HG03139 (cell line): ENCODE measurements around the gene ASF1B.
"Not testable (repeated sequence)": the region's sequence is repeated elsewhere in the genome, so short reads cannot be mapped to it uniquely, and the experiment has no call there.

Experiments used
- ATAC-seq: cut with Tn5 transposase; IDR thresholded peaks from one replicate; pipeline ENCODE4 v1.9.1; 2021; ENCODE audit not compliant: unreplicated experiment

Gene ASF1B

DNA sequence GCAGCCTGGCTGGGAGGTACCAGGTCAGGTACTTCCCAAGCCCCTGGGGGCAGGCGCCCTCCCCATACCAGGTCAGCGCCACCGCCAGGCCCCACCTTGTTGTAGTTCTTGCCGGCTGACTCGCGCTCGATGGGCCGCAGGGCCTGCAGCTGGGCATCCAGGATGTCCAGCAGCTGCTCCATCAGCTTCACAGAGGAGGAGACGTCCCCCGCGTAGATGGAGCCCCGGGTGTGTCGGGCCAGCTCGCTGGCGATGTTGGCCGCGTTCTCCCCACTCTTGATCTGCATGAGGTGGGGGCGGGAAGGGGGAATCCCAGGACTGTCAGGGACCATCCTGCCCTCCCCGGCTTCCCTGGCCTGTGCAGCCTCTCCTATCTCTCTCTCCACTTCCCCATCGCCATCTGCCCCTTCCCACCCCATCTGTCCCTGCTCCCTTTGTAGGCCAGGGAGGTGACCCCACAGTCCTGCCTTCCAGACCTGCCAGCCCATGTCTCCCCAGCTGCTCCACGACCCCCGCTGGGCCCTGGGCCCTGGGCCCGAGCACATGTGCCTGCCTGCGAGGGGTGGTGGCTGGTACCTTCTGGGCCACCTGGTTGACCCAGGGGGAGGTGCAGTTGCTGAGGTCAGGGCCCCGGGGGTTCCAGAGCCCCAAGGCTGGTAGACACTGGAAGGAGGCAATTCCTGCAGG is 23.8 kb upstream of the ASF1B start:
- no peak for ATAC-seq

DNA sequence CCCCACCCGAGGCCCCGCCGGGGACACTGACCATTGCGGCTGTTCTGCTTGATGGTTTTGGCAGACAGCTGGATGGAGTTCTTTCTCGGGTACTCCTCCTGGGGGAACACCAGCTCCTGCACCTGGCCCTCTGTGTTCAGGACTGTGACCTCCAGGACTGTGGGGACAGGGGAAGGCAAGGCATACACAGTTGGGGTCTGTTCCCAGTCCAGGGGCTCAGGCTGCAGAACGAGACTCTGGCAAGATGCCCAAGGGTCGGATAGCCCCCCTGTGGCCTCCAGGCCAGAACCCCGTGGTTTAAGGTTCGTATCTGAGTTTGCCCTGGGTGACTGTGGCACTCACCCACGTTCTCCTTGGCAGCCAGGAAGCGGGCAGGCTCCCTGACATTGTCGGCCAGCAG is 22.7 kb upstream of the ASF1B start:
- no peak for ATAC-seq

DNA sequence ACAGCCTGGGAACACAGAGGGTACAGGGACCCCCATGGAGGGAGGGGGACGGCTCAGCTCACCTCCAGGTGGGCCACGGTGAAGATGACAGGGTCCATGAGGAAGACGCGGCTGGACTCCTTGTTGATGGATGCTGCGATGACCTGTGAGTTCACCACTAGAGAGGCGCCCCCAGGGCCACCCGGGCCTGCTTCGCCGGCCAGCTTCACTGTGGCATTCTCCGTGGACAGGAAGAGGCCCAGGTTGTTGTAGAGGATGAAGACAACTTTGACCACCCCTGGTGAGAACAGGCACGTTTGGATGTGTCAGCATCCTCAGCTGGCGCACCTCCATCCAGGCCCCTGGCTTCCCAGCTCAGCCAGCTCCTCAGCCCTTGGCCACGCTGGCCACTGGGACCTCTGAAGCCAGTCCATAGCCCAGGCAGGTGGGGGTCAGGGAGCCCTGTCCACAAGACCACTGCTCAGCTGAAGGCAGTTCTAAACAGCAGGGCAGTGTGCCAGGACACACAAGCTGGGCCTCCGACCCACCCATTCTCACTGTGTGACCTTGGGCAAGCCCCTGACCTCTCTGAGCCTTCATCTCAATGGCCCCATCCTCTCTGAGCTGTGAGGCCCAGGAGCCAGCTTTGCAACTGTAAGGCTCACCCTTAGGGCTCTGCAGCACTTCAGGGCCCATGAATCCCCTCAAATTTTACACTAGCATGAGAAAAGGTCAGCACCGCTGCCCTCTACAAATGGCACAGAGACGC is 22.1 kb upstream of the ASF1B start:
- no peak for ATAC-seq

DNA sequence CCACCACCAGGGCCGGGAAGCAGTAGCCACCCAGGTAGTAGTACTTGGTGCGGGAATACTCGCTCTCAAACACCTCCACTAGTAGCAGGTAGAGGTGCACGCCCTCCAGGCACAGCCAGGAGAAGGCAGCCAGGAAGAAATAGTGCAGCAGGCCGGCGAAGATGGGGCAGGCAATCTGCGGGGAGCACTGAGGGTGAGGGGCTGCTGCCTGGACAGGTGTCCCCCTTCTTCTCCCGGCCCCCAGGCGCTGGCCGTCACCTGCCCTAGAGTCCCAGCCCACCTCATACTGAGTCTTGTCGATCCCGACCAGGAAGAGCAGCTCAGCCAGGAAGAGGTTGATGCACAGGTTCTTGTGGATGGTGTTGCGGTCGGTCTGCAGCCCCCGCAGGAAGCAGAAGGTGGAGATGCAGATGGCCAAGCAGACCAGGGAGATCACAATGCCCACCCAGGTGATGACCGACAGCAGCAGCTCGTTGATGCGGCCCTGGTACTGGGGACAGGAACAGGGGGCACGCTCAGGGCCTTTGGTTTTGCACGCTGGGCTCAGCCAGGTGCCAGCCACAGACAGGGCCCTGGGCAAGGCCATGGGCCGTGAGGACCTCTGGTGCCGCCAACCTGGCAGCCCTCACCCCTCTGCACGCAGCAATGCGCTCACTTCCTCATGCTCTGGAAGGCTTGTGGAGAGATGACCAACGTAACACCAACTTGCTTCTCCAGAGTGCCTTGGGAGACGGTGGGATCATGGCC is 20.8 kb upstream of the ASF1B start:
- no peak for ATAC-seq

GRCh38 chr19:14156122-14156521 is 19.7 kb upstream of the ASF1B start:
- ATAC-seq = no peak

DNA sequence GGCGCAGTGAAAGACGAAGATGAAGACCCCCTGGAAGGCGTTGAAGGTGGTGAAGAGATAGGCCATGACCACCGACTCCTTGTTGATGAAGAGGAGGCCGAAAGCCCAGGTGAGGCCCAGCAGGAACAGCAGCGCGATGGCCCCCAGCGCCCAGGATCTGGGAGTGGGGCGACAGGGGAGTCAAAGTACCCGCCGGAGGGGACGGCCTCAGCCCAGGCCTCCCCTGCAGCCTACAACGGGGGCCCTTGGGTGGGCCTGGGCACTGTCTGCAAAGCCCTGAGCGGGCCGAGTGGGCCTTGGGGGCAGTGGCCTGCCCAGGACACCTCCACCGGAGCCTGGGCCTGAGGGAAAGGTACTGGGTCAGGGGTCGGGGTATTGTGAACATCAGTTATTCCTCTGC is 19.0 kb upstream of the ASF1B start:
- ATAC-seq = no peak

GRCh38 chr19:14152713-14153112 is 16.3 kb upstream of the ASF1B start:
- no peak for ATAC-seq

DNA sequence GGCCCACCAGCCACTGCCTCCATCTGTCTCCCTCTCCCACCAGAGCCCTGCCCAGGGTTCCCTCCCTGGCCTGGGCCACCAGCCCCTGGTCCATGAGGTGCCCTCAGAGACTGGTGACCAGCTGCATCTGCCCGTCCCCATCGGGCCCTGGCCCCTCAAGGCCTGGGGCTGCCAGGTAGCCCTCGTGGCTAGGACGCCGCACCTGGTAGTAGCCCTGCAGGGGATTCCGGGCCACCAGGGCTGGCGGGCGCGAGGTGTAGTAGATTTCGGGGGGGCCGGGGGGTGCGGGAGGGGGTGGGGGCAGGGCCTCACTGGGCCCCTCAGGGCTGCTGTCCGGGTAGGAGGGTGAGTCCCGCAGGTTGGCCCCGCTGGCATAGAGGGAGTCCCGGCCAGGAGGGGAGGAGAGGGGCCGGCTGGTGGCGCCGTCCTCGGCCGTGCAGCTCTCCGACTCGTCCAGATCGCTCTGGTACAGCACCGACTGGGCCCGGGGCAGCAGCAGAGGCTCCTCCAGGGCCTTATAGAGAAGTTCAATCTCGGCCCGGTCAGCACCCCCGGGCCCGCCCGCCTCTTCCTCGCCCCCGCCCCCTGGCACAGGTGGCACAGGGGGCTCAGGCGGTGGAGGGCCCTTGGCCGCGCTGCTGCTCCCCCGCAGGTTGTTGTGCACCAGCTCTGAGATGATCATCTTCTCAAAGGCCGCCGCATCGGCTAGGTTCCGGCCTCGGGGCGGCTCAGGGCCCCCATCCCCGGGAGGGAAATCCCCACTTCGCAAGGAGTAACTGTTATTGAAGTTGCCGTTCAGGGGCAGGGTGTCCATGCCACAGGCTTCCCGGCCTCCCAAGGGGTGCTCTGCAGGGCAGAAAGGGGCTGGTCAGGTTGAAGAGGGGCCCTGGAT is 14.6 kb upstream of the ASF1B start:
- ATAC-seq = no peak

- ATAC-seq = no peak
Measured at GRCh38 chr19:14150041-14150769, 13.8 kb upstream of the ASF1B start.

GRCh38 chr19:14149509-14149994 is 13.2 kb upstream of the ASF1B start:
- ATAC-seq = no peak

DNA sequence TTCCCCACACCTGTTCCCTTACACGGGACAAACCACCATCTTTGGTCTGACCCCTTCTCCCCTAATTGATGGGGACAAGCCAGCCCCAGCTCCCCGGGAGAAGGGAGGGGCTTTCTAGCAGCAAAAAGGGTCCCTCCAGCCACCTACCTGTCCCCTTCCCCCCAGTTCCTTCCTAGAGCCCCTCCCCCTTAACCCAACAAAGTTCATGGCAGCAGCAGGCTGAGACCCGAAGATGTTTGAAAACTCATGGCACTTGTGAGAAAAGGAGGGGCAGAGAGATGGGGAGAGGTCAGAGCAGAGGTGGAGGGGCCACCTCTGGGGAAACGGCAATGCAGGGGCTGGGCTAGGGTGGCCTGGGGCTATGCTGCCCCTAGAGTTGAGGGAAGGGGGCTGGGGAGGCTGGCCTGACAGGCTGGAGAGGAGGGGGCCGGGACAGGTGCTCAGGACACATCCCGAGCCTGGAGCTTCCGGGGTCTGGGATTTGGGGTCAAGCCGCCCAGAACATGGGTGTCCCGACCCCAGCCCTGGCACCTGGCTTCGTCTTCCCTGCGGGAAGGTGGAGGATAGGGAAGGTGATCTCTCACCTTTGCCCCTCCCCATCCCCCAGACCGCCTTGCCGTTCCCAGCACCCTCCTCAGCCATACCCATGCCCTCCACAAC is 12.5 kb upstream of the ASF1B start:
- ATAC-seq = no peak

DNA sequence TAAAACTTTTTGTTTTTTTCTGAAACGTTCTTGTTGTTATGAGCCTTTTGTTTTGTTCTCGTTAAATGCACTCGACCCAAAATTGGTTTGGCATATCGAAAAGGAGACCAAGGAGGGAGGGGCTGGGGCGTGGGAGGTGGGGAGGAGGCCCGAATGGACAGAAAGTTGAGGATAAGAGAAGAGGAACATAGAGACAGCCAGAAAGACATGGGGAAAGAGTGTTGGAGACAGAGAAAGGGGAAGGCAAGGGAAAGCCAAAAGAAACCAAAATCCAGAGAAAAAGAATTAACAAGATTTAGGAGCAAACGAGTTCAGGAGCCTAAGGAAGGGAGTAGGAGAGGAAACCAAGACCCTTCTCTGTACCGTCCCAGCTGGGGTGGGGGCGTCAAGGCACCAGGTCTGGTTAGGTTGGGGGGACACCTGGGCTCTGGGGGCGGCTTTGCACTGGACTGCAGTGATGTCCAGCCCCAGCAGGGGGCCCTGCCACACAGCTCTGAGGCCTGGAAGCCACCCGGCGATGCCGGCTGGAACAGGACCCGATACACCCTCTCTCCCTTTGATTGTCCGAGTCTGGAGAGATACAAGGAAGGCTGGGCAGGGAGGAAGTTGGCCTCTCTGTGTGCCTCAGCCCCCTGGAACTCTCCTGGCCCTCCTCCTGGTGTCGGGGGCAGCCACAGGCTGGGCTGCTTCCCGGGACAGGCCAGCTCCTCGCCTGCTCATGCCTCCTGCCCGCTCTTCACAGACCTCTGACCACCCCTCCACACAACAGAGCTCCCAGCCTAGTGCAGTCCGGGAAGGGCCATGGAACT is 11.6 kb upstream of the ASF1B start:
- no peak for ATAC-seq

GRCh38 chr19:14146789-14147216 is 10.4 kb upstream of the ASF1B start:
- no peak for ATAC-seq

- not testable (repeated sequence) for ATAC-seq
Measured at GRCh38 chr19:14146169-14146568, 9.8 kb upstream of the ASF1B start.

DNA sequence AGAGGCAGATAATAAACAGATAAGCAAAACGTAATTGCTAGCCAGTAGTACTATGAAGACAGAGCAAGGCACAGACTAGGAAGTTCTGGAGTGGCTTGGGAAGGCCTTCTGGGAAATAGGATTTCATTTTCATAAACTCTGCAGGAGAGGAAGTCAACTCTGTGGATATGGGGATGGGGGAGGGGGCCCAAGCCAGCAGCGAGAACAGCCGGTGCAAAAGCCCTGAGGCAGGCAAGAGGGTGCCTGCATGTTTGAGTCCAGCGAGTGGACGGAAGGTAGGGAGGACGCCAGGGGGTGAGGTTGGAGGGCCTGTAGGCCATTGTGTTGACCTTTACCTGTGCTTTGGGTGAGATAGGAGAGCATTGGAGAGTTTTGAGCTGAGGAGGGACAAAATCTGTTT is 9.0 kb upstream of the ASF1B start:
- ATAC-seq = no peak

DNA sequence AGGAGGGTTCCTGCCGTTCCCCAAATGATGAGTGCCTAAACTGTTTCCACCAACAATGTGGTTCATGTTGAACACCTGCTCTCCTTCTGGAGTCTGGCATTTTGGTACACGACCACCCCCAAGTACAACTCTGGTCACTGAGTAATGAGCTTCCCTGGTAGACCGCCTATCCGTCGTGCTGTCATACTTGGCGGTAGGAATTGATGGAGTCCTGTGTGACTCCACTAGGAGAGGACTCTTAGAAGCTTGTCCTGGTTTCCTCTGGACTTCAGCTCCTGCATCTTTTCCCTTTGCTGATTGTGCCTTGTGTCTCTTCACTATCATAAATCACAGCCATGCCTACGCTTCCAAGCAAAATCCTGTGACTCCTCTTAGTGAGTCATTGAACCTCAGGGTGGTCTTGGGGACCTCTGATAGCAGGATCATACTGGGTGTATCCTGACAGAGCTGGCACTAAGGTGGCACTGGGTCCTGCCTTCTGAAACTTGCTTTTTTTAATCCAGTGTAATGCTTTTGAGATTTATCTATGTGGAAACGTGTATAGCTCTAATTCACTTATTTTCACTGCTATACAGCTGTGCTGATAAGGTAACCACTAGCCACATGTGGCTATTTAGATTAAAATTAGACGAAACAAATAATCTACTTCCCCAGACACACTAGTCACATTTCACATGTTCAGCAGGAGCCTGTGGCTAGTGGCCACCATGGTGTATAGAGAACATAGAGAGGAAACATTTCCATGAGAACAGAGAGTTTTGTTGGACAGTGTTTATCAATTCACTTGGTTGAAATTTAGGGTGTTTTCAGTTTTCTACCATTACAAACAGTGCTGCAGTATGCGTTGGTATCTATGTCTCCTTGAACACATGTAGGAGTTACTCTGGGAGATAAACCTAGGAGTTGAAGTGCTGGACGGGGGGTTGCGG is 6.1 kb upstream of the ASF1B start:
- ATAC-seq = no peak

- no peak for ATAC-seq
Measured at GRCh38 chr19:14141041-14141440, 4.7 kb upstream of the ASF1B start.

DNA sequence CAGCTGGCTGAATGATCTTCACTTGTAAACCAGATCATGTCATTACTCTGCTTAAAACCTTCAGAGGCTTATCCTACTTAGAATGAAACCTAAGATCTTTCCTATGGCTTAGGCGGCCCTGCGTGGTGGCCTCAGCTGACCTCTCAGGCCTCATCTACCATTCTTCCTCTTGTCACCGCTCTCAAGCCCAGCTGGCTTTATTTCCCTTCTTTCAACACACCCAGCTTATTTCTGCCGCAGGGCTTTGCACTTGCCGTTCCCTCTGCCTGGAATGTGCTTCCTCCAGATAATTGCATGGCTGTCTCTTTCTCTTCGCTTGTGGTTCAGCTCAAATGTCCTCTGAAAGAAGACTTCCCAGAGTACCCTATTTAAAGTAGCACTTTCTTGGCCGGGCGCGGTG is 3.6 kb upstream of the ASF1B start:
- ATAC-seq = no peak
